ENCODE measurements around the gene CLDN34. TPM values are rescaled to one million over a fixed set of nuclear protein-coding genes. Genes with fewer than 3 reads are reported as not detected.

CLDN34 gene
- total RNA-seq, 4 donors from 2014 or later, result not detected

GRCh38 chrX:9983846-9984245, 16.7 kb downstream of the CLDN34 start:
- no peaks in the 10 kb centered on the region for H3K36me3 ChIP-seq
- no peaks in the 10 kb centered on the region for H3K9me3 ChIP-seq
- H3K27ac ChIP-seq, result no peak overlapping the region
- H3K4me3 ChIP-seq, result no peak overlapping the region
- no peaks in the 10 kb centered on the region for H3K4me1 ChIP-seq
- WGBS, 2 donors (ENCODE audit: low coverage in 1 of 2), result 100% methylated on average over 7 of the region's 11 CpGs; no CpG with 5 or more reads in 1 of the 2 donors
- ATAC-seq, result no peak
- H3K27me3 ChIP-seq, result no peaks in the 10 kb centered on the region
- no peak for TF ChIP-seq POLR2A (IDR thresholded peaks at IDR 0.05)
- TF ChIP-seq CTCF (IDR thresholded peaks at IDR 0.05), result no peak
- TF ChIP-seq POLR2AphosphoS5 (IDR thresholded peaks at IDR 0.05), result no peak
- TF ChIP-seq EP300 (IDR thresholded peaks at IDR 0.05), result no peak

- ATAC-seq, result no peak
- Histone ChIP-seq H3K4me1 (no peaks in the 10 kb centered on the region), H3K9me3 (no peaks in the 10 kb centered on the region), H3K27ac (no peak overlapping the region), H3K4me3 (no peak overlapping the region), H3K36me3 (no peaks in the 10 kb centered on the region), H3K27me3 (no peaks in the 10 kb centered on the region)
- 14 to 20% methylated on average over 1 of the region's 1 CpG for WGBS, 2 donors (ENCODE audit: low coverage in 1 of 2)
- TF ChIP-seq CTCF (IDR thresholded peaks at IDR 0.05), result peak; percentile 14 to 50 (median 28)
- TF ChIP-seq EP300 (IDR thresholded peaks at IDR 0.05), result no peak
- no peak for TF ChIP-seq POLR2A (IDR thresholded peaks at IDR 0.05)
- TF ChIP-seq POLR2AphosphoS5 (IDR thresholded peaks at IDR 0.05), result no peak
Observed at GRCh38 chrX:9988762-9989161, 21.6 kb downstream of the CLDN34 start.

GRCh38 chrX:9992061-9992460, 24.9 kb downstream of the CLDN34 start:
- Histone ChIP-seq H3K27me3 (no peaks in the 10 kb centered on the region), H3K36me3 (no peaks in the 10 kb centered on the region), H3K27ac (no peak overlapping the region), H3K9me3 (no peaks in the 10 kb centered on the region), H3K4me1 (peaks cover 0 to 9% (median 0%) of the 10 kb centered on the region in 3 donors), H3K4me3 (no peak overlapping the region)
- ATAC-seq, result no peak
- WGBS, 2 donors (ENCODE audit: low coverage in 1 of 2), result 74% methylated on average over 2 of the region's 28 CpGs; no CpG with 5 or more reads in 1 of the 2 donors
- no peak for TF ChIP-seq CTCF (IDR thresholded peaks at IDR 0.05)
- no peak for TF ChIP-seq POLR2A (IDR thresholded peaks at IDR 0.05)
- TF ChIP-seq EP300 (IDR thresholded peaks at IDR 0.05), result no peak
- no peak for TF ChIP-seq POLR2AphosphoS5 (IDR thresholded peaks at IDR 0.05)

- Histone ChIP-seq H3K4me3 (no peak overlapping the region), H3K27ac (no peak overlapping the region), H3K9me3 (no peaks in the 10 kb centered on the region), H3K27me3 (no peaks in the 10 kb centered on the region), H3K36me3 (no peaks in the 10 kb centered on the region), H3K4me1 (peaks cover 0 to 14% (median 0%) of the 10 kb centered on the region in 3 donors)
- ATAC-seq, result no peak
- TF ChIP-seq POLR2AphosphoS5 (IDR thresholded peaks at IDR 0.05) (no peak), CTCF (IDR thresholded peaks at IDR 0.05) (no peak), EP300 (IDR thresholded peaks at IDR 0.05) (no peak), POLR2A (IDR thresholded peaks at IDR 0.05) (no peak)
- WGBS, 2 donors (ENCODE audit: low coverage in 1 of 2), result no CpG with 5 or more reads among the region's 18 CpGs
Observed at GRCh38 chrX:9992724-9993123, 25.6 kb downstream of the CLDN34 start.

GRCh38 chrX:9995855-9996339, 28.7 kb downstream of the CLDN34 start:
- Histone ChIP-seq H3K9me3 (no peaks in the 10 kb centered on the region), H3K4me1 (peaks cover 0 to 14% (median 0%) of the 10 kb centered on the region in 3 donors), H3K27me3 (no peaks in the 10 kb centered on the region), H3K36me3 (no peaks in the 10 kb centered on the region), H3K27ac (no peak overlapping the region), H3K4me3 (no peak overlapping the region)
- peak; percentile 90 for ATAC-seq
- 5 to 29% methylated on average over 7 to 10 of the region's 18 CpGs for WGBS, 2 donors (ENCODE audit: low coverage in 1 of 2)
- peak; percentile 91 to 99 (median 95) for TF ChIP-seq CTCF (IDR thresholded peaks at IDR 0.05)
- no peak for TF ChIP-seq POLR2A (IDR thresholded peaks at IDR 0.05)
- TF ChIP-seq EP300 (IDR thresholded peaks at IDR 0.05), result no peak
- TF ChIP-seq POLR2AphosphoS5 (IDR thresholded peaks at IDR 0.05), result peak; percentile 64

Measured in gastroesophageal sphincter (tissue), 4 donors.